Measurements from ENCODE around the gene TEFM. TPM values are rescaled to one million over a fixed set of nuclear protein-coding genes. Genes with fewer than 3 reads are reported as not detected.

Gene TEFM
- 10 to 100 TPM in 2 of 4 donors, 1 to 10 TPM in 2; 7.4 to 25.9 (median 11.5) TPM for total RNA-seq

DNA sequence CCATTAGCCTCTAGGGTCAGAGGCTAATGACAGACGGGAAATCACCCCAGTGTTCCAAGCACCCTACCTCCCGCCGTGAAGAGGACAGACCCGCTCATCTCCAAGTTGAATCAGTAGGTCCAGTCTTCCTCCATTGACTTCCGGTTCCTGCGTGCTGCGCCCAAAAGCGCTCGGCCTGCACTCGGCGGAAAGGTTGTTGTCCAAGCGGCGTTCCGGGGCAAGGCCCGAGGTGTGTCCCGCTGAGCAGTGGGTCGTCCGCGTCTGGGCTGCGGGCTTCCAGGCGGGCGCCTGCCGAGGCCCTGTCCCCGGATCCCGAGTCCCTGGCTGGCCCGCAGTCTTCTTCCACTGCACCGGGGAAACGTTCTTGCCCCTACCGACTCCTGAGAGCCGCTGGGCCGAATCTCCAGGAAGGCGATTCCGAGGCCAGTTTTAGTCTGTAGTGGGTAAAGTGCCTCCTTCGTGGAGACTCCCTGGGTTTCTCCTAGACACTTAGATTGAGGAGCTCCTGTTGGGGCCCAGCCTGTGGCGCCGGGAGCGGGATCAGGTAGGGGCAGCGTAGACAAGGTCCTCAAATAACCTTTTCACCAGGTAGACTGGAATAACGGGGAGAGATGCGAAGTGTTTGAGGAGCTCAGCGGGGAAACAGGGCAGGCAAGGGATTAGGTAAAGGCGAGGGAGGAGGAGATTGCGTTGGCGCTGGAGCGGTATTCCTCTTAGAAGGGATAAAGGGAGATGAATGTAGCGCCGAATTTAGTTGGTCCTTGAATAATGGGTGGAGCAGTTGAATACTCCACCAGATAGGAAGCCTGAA, at the start of gene TEFM:
Gene TEFM, minus strand, starts transcription at position 138 of the 811 bp plus-strand sequence. Its CDS starts 40 bp downstream, at position 98.
- H3K27ac ChIP-seq: peak within 1 kb of the TSS; percentile 82 to 94 (median 86)
- peak; percentile 61 to 69 for TF ChIP-seq POLR2A (IDR thresholded peaks at IDR 0.05)
- TF ChIP-seq, protein P1, sequence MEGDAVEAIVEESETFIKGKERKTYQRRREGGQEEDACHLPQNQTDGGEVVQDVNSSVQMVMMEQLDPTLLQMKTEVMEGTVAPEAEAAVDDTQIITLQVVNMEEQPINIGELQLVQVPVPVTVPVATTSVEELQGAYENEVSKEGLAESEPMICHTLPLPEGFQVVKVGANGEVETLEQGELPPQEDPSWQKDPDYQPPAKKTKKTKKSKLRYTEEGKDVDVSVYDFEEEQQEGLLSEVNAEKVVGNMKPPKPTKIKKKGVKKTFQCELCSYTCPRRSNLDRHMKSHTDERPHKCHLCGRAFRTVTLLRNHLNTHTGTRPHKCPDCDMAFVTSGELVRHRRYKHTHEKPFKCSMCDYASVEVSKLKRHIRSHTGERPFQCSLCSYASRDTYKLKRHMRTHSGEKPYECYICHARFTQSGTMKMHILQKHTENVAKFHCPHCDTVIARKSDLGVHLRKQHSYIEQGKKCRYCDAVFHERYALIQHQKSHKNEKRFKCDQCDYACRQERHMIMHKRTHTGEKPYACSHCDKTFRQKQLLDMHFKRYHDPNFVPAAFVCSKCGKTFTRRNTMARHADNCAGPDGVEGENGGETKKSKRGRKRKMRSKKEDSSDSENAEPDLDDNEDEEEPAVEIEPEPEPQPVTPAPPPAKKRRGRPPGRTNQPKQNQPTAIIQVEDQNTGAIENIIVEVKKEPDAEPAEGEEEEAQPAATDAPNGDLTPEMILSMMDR (IDR thresholded peaks at IDR 0.05): peak in 2 of 6 experiments; percentile 7 to 25
- H3K4me3 ChIP-seq: peak within 1 kb of the TSS; percentile 53 to 84 (median 79)
- H3K36me3 ChIP-seq: peaks cover 0 to 22% (median 0%) of the 10 kb centered on the region in 3 donors
- peak; percentile 80 to 93 (median 91) for DNase-seq
- peaks cover 0 to 13% (median 7%) of the 10 kb centered on the region in 4 donors for H3K4me1 ChIP-seq
- no peaks in the 10 kb centered on the region for H3K9me3 ChIP-seq
- H3K27me3 ChIP-seq: no peaks in the 10 kb centered on the region

GRCh38 chr17:30954046-30954830, 48.2 kb upstream of the TEFM start:
- Histone ChIP-seq H3K27me3 (no peaks in the 10 kb centered on the region), H3K36me3 (no peaks in the 10 kb centered on the region), H3K4me3 (no peak overlapping the region), H3K9me3 (no peaks in the 10 kb centered on the region), H3K27ac (peak overlapping the region in 3 of 4 donors; percentile 8 to 13 (median 12)), H3K4me1 (peaks cover 0 to 22% (median 2%) of the 10 kb centered on the region in 4 donors)
- no peak for DNase-seq
- TF ChIP-seq, protein P1 (IDR thresholded peaks at IDR 0.05): no peak
- no peak for TF ChIP-seq POLR2A (IDR thresholded peaks at IDR 0.05)

DNA sequence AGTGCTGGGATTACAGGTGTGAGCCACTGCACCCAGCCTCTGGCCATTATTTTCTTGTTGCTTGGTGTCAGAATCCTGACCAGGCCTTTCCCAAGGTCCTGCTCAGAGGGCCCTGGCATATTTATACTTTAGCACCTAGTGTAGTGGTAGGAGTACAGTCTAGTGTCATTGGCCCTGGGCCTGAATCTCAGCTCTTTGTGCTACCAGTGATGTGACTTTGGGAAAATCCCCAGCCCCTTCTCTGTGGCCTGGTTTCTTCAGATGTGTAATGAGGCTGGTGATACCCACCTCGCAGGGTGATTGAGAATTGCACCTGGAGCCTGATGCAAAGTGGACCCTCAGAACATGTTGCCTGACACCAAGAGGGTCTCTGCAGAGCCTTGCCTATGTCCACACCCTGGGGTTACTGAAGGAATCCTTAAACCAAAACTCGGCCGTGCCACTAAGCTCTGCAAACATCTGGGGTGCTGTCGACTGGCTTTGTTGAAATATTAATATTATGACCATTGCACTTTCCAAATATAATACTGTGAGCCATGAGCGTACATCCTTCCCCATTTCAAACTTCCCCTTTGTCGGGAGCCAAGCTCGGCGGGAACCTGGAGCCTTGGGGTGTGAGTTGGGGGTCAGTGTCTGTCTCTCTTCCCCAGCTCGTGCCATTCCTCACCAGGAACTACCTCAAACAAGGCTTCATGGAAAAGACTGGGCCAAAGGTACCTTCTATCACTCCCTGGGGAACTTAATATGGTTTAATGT, 46.8 kb upstream of the TEFM start:
- no peaks in the 10 kb centered on the region for H3K9me3 ChIP-seq
- TF ChIP-seq POLR2A (IDR thresholded peaks at IDR 0.05): no peak
- TF ChIP-seq, protein P1 (IDR thresholded peaks at IDR 0.05): no peak
- no peak overlapping the region for H3K4me3 ChIP-seq
- DNase-seq: no peak
- peak overlapping the region in 3 of 4 donors; percentile 5 to 19 (median 8) for H3K27ac ChIP-seq
- H3K4me1 ChIP-seq: peaks cover 0 to 22% (median 0%) of the 10 kb centered on the region in 4 donors
- no peaks in the 10 kb centered on the region for H3K27me3 ChIP-seq
- no peaks in the 10 kb centered on the region for H3K36me3 ChIP-seq

- Histone ChIP-seq H3K4me3 (no peak overlapping the region), H3K4me1 (peaks cover 0 to 22% (median 0%) of the 10 kb centered on the region in 4 donors), H3K27me3 (no peaks in the 10 kb centered on the region), H3K9me3 (no peaks in the 10 kb centered on the region), H3K27ac (peak overlapping the region in 3 of 4 donors; percentile 4 to 72 (median 27)), H3K36me3 (no peaks in the 10 kb centered on the region)
- TF ChIP-seq, protein P1 (IDR thresholded peaks at IDR 0.05): no peak
- TF ChIP-seq POLR2A (IDR thresholded peaks at IDR 0.05): no peak
- DNase-seq: peak in 2 of 3 donors; percentile 84 to 93
These were observed 44.8 kb upstream of the TEFM start for GRCh38 chr17:30950669-30951399.
